Adrenal gland (tissue), 5 donors: ENCODE measurements around the gene LATS2.

ENCODE experiments used
- CTCF ChIP-seq, 6 experiments: fragments of 450-650 bp in 4 of 6; fragments of 200-600 bp in 2 of 6; sonication (generic) in 1 of 6; IDR thresholded peaks; 1 replicate in 5 of 6; 2 replicates in 1 of 6; pipeline versions ENCODE4 v1.5.1 to v1.8.0; 2016 to 2021; ENCODE audit warnings: antibody characterized with exemption in 6 of 6, mild to moderate bottlenecking in 2 of 6, moderate library complexity in 1 of 6
- POLR2A ChIP-seq, 2 donors: fragments of 450-650 bp; IDR thresholded peaks; one replicate each; pipeline ENCODE4 v1.6.1; 2017; ENCODE audit warnings: antibody characterized with exemption in 2 of 2, mild to moderate bottlenecking in 2 of 2, moderate library complexity in 1 of 2
- donor health status: DM: no; HTN: no; CAD: no.

DNA sequence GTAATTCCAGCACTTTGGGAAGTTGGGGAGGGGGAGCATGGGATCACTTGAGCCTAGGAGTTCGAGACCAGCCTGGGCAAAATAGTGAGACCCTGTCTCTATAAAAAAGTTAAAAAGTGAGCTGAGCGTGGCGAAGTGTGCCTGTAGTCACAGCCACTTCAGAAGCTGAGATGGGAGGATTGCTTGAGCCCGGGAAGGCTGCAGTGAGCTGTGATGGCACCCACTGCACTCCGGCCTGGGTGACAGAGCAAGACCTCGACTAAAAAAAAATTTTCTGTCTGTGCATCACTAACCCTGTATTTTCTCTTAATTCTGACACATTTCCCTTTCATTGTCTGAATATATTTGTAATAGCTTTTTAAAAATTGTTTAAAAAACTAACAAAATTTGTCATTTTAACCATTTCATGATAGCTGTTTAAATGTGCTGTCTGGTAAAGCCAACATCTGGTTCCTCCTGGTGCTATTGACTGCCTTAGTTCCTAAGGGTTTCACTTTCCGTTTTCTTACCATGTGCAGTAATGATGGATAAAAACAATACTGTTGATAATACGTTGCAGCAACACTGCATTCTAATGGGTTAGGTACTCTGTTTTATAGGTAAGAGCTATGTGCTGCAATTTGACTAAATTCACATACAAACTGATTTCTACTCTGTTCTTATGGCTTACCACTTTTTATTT, 29.7 kb downstream of the LATS2 start:
- TF ChIP-seq CTCF (IDR thresholded peaks at IDR 0.05) (no peak), POLR2A (IDR thresholded peaks at IDR 0.05) (no peak)
